Fibroblast of villous mesenchyme (primary cell): Measurements from ENCODE around the gene KIDINS220. TPM values are rescaled to one million over a fixed set of nuclear protein-coding genes. Genes with fewer than 3 reads are reported as not detected.

Experiments used
- DNase-seq: peaks from one replicate; pipeline ENCODE4 v3.0.0-alpha.2; 2010; ENCODE audit warnings: low read depth
- H3K4me3 ChIP-seq: 2 replicates; pipeline ENCODE4 v1.5.1; 2011; ENCODE audit warnings: low read depth, mild to moderate bottlenecking, low read length
- total RNA-seq: library from RNA; depleted of rRNA; stranded (reverse); fragments of >200 nt; gene quantifications from 2 replicates; pipeline ENCODE4 v1.2.3, GENCODE V29; 2012
- TF ChIP-seq, protein P1 (sequence below): IDR thresholded peaks from 2 replicates; pipeline ENCODE4 v1.5.1; 2012; ENCODE audit warnings: low read depth, mild to moderate bottlenecking, low read length; ENCODE audit not compliant: insufficient read depth

KIDINS220 gene
- total RNA-seq, 1 donor = 91.5 TPM

DNA sequence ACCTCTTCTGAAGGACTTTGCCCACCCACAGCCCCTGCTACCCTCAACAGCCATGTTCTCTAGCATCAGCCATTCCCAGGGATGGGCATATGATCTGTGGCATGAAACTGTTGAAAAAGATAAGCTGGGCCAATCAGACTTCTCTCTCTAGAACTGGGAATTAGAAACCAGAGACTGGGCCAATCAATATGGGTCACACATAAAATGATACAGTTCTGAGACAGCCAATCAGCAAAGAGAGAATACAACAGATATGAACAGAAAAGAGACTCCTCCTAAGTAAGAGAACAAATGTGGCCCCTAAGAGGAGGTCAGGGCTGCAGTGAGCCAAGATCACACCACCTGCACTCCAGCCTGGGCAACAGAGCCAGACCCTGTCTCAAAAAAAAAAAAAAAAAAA lies 2.1 kb downstream of the KIDINS220 start:
- no peak overlapping the region for H3K4me3 ChIP-seq
- TF ChIP-seq, protein P1, sequence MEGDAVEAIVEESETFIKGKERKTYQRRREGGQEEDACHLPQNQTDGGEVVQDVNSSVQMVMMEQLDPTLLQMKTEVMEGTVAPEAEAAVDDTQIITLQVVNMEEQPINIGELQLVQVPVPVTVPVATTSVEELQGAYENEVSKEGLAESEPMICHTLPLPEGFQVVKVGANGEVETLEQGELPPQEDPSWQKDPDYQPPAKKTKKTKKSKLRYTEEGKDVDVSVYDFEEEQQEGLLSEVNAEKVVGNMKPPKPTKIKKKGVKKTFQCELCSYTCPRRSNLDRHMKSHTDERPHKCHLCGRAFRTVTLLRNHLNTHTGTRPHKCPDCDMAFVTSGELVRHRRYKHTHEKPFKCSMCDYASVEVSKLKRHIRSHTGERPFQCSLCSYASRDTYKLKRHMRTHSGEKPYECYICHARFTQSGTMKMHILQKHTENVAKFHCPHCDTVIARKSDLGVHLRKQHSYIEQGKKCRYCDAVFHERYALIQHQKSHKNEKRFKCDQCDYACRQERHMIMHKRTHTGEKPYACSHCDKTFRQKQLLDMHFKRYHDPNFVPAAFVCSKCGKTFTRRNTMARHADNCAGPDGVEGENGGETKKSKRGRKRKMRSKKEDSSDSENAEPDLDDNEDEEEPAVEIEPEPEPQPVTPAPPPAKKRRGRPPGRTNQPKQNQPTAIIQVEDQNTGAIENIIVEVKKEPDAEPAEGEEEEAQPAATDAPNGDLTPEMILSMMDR = no peak
- DNase-seq = no peak

DNA sequence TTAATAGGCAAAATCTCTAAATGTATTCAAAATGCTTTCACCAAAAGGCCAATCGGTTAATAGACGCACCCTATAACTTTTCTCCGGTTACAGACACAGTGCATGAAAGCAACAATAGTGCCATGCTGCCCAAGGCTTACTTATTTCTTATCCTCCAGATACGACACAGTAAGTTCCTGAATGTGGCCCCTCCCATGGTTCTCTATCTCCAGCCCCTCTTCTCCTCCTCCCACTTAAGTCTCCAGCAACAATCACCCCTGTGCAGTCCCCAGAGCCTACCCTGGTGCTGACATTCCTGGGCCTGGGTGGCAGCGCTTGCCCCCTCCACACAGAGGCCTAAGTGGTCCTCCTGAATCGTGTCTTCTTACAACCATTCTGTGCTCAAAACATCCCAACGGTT lies 3.6 kb downstream of the KIDINS220 start:
- TF ChIP-seq, protein P1 = no peak
- DNase-seq = no peak
- H3K4me3 ChIP-seq = no peak overlapping the region

DNA sequence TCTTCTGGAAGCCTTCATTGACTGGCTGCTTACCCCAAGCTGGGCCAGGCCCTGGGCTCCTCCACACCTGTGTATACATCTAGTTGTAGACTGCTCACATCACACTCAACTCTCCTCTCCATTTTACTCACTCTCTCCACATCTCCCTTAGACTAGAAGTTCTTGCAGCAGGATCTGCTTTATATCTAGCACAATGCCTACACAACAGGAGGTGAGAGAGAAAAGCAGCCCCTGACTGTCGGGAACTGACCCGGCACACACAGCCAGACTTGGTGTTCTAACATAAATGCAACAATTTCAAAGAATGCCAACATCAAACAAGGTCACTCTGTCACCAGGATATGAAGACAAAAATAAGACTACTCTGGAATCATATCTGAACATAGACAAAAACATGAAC lies 5.9 kb downstream of the KIDINS220 start:
- no peak overlapping the region for H3K4me3 ChIP-seq
- TF ChIP-seq, protein P1 = no peak
- DNase-seq = no peak

DNA sequence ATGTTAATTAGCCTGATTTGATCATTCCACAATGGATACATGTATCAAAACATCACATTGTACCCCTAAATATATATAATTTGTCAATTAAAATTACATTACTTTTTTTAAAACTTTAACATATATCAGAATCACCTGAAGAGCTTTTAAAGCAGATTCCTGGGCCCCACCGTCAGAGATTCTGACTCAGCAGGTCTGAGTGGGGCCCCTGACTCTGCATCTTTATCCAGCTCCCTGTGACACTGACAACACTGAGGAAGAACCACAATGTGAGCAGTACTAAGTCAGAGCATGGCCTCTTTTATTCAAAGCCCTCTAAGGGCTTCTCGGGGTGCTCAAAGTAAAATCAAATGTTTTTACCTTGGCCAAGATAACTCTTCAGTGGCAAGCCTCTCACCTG lies 9.7 kb downstream of the KIDINS220 start:
- DNase-seq = no peak
- H3K4me3 ChIP-seq = no peak overlapping the region
- TF ChIP-seq, protein P1 = no peak

DNA sequence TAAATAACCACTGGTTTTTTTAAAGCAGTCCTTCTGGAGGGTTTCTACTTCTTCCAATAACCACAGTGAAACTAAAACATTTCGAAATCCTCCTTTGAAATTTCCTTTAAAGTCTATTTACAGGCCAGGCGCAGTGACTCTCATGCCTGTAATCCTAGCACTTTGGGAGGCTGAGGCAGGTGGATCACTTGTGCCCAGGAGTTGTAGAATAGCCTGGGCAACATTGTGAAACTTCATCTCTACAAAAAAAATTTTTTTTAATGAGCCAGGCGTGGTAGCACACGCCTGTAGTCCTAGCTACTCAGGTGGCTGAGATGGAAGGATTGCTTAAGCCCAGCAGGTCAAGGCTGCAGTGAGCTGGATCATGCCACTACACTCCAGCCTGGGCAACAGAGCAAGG lies 15.2 kb downstream of the KIDINS220 start:
- no peak overlapping the region for H3K4me3 ChIP-seq
- TF ChIP-seq, protein P1 = no peak
- DNase-seq = peak; percentile 70

DNA sequence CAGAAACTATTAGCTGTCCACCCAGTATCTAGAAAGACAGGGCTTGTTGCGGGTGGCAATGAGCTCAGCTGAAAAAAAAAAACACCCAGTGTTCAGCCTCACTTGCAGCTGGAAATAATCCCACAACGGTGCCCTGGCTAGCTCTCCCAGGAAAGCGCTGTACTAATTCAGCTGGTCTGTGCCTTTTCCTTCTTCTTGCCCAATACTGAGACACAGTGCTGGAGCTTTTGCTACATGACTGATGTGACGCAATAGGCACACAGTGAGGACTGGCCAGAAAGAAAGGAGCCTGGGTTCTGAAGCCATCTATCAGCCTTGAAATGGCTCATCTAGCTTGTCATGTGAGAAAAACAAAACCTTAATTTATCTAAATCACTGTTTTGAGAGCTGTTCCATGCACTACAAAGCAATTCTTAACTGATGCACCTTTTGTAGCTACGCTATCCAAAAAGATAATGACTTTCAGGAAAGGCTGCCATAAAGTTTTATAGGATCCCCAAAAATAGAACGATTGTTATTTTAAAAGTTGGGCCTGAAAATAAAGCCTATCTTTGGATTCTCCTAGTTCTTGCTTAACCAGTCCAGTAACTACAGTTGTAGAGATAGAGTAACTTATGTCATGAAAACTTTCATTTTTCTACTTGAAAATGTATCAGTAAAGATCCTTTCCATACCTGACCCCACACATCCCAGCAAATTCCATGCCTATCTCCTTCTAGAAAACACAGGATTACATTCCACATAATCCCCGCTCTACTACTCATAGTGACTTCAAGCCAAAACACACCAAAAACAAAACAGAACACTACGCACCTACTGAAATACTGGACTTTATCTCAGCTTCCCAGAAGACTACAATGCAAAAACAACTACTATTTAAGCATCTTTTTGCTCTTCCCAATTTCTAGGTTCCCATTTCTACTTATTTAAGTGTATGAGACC lies 15.9 kb downstream of the KIDINS220 start:
- H3K4me3 ChIP-seq = no peak overlapping the region
- peak; percentile 94 for DNase-seq
- TF ChIP-seq, protein P1 = no peak
